Islet of Langerhans (tissue), 1 donor: Measurements from ENCODE around the gene ACTA2.

Experiments used
- FAIRE-seq: peaks from one replicate; lab custom pipeline; 2011; peaks lifted over from hg19 to GRCh38; lab: Jason Lieb, UNC

The ACTA2 gene

GRCh38 chr10:88980800-88981199 lies 28.2 kb upstream of the ACTA2 start:
- FAIRE-seq: no peak

GRCh38 chr10:88980247-88980646 lies 27.7 kb upstream of the ACTA2 start:
- no peak for FAIRE-seq

GRCh38 chr10:88979603-88980002 lies 27.0 kb upstream of the ACTA2 start:
- FAIRE-seq: no peak

- FAIRE-seq: no peak
These were observed 26.6 kb upstream of the ACTA2 start for GRCh38 chr10:88979153-88979562.

- FAIRE-seq: no peak
These were observed 25.9 kb upstream of the ACTA2 start for GRCh38 chr10:88978463-88978862.

- peak; percentile 45 for FAIRE-seq
These were observed 22.8 kb upstream of the ACTA2 start for GRCh38 chr10:88975377-88975720.

GRCh38 chr10:88974446-88975376 lies 22.1 kb upstream of the ACTA2 start:
- peak; percentile 91 for FAIRE-seq

GRCh38 chr10:88974012-88974411 lies 21.4 kb upstream of the ACTA2 start:
- FAIRE-seq: peak; percentile 65

- no peak for FAIRE-seq
These were observed 18.9 kb upstream of the ACTA2 start for GRCh38 chr10:88971221-88972061.

- no peak for FAIRE-seq
These were observed 15.8 kb upstream of the ACTA2 start for GRCh38 chr10:88968391-88968790.

- FAIRE-seq: no peak
These were observed 14.2 kb upstream of the ACTA2 start for GRCh38 chr10:88966797-88967196.

- FAIRE-seq: no peak
These were observed 12.4 kb upstream of the ACTA2 start for GRCh38 chr10:88964869-88965415.

- FAIRE-seq: no peak
These were observed 11.8 kb upstream of the ACTA2 start for GRCh38 chr10:88964360-88964759.

GRCh38 chr10:88963318-88963717 lies 10.7 kb upstream of the ACTA2 start:
- FAIRE-seq: no peak

- FAIRE-seq: no peak
These were observed 9.8 kb upstream of the ACTA2 start for GRCh38 chr10:88962336-88962735.

- FAIRE-seq: no peak
These were observed 8.7 kb upstream of the ACTA2 start for GRCh38 chr10:88961266-88961665.

- no peak for FAIRE-seq
These were observed 8.2 kb upstream of the ACTA2 start for GRCh38 chr10:88960802-88961201.

GRCh38 chr10:88958721-88959120 lies 6.1 kb upstream of the ACTA2 start:
- no peak for FAIRE-seq

GRCh38 chr10:88957381-88957780 lies 4.8 kb upstream of the ACTA2 start:
- no peak for FAIRE-seq

GRCh38 chr10:88954458-88955083 lies 2.0 kb upstream of the ACTA2 start:
- no peak for FAIRE-seq

- FAIRE-seq: no peak
These were observed 1.1 kb upstream of the ACTA2 start for GRCh38 chr10:88953662-88954061.
